ENCODE measurements around the gene ZNF614. TPM values are rescaled to one million over a fixed set of nuclear protein-coding genes. Genes with fewer than 3 reads are reported as not detected.

ZNF614 gene
- total and polyA plus RNA-seq, 2 of the 13 experiments (the other 11 are each of a cell fraction or from before 2014, with no cell fraction given), result 13.0 to 22.8 TPM

GRCh38 chr19:52028027-52028779 is at the start of gene ZNF614 (continued):
- TF ChIP-seq JARID2 (CRISPR knock-in tag; IDR thresholded peaks at IDR 0.05; ENCODE audit: insufficient replicate concordance), result no peak
- TF ChIP-seq NFATC3 (CRISPR knock-in tag; IDR thresholded peaks at IDR 0.05), result 0 out of 2 replicates have a peak, but pooled peaks have one; percentile 68
- peak; percentile 90 for TF ChIP-seq KMT2A (CRISPR knock-in tag; IDR thresholded peaks at IDR 0.05)
- TF ChIP-seq KLF11 (CRISPR knock-in tag; IDR thresholded peaks at IDR 0.05), result no peak
- no peak for TF ChIP-seq CC2D1A (CRISPR knock-in tag; IDR thresholded peaks at IDR 0.05)
- no peak for TF ChIP-seq SCMH1 (CRISPR knock-in tag; IDR thresholded peaks at IDR 0.05; ENCODE audit: borderline replicate concordance)
- no peak for TF ChIP-seq KLF6 (CRISPR knock-in tag; IDR thresholded peaks at IDR 0.05)
- peak; percentile 71; the same call in 1 of the 2 replicates for TF ChIP-seq MTERF4 (CRISPR knock-in tag; IDR thresholded peaks at IDR 0.05)
- no peak for TF ChIP-seq CEBPZ (IDR thresholded peaks at IDR 0.05; ENCODE audit: low read length)
- TF ChIP-seq ZNF704 (CRISPR knock-in tag; IDR thresholded peaks at IDR 0.05; ENCODE audit: borderline replicate concordance), result peak; percentile 75; the same call in 1 of the 2 replicates
- TF ChIP-seq, protein P1, sequence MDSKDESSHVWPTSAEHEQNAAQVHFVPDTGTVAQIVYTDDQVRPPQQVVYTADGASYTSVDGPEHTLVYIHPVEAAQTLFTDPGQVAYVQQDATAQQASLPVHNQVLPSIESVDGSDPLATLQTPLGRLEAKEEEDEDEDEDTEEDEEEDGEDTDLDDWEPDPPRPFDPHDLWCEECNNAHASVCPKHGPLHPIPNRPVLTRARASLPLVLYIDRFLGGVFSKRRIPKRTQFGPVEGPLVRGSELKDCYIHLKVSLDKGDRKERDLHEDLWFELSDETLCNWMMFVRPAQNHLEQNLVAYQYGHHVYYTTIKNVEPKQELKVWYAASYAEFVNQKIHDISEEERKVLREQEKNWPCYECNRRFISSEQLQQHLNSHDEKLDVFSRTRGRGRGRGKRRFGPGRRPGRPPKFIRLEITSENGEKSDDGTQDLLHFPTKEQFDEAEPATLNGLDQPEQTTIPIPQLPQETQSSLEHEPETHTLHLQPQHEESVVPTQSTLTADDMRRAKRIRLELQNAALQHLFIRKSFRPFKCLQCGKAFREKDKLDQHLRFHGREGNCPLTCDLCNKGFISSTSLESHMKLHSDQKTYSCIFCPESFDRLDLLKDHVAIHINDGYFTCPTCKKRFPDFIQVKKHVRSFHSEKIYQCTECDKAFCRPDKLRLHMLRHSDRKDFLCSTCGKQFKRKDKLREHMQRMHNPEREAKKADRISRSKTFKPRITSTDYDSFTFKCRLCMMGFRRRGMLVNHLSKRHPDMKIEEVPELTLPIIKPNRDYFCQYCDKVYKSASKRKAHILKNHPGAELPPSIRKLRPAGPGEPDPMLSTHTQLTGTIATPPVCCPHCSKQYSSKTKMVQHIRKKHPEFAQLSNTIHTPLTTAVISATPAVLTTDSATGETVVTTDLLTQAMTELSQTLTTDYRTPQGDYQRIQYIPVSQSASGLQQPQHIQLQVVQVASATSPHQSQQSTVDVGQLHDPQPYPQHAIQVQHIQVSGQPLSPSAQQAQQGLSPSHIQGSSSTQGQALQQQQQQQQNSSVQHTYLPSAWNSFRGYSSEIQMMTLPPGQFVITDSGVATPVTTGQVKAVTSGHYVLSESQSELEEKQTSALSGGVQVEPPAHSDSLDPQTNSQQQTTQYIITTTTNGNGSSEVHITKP (CRISPR knock-in tag; IDR thresholded peaks at IDR 0.05; ENCODE audit: low read depth), result 0 out of 2 replicates have a peak, but pooled peaks have one; percentile 22
- peak; percentile 80; the same call in 1 of the 2 replicates for TF ChIP-seq NCOA1 (CRISPR knock-in tag; IDR thresholded peaks at IDR 0.05)
- TF ChIP-seq RARA (CRISPR knock-in tag; IDR thresholded peaks at IDR 0.05), result 0 out of 2 replicates have a peak, but pooled peaks have one; percentile 13
- TF ChIP-seq RFX5 (IDR thresholded peaks at IDR 0.05; ENCODE audit: low read depth, low read length), result peak; percentile 33; the same call in 1 of the 2 replicates
- TF ChIP-seq, protein P2, sequence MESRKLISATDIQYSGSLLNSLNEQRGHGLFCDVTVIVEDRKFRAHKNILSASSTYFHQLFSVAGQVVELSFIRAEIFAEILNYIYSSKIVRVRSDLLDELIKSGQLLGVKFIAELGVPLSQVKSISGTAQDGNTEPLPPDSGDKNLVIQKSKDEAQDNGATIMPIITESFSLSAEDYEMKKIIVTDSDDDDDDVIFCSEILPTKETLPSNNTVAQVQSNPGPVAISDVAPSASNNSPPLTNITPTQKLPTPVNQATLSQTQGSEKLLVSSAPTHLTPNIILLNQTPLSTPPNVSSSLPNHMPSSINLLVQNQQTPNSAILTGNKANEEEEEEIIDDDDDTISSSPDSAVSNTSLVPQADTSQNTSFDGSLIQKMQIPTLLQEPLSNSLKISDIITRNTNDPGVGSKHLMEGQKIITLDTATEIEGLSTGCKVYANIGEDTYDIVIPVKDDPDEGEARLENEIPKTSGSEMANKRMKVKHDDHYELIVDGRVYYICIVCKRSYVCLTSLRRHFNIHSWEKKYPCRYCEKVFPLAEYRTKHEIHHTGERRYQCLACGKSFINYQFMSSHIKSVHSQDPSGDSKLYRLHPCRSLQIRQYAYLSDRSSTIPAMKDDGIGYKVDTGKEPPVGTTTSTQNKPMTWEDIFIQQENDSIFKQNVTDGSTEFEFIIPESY (CRISPR knock-in tag; IDR thresholded peaks at IDR 0.05), result no peak

Measured in HepG2 (cell line).